HG02973 (cell line): Measurements from ENCODE around the gene CORO1C.

ENCODE experiments used
- ATAC-seq: cut with Tn5 transposase; IDR thresholded peaks from one replicate; pipeline ENCODE4 v1.9.1; 2021; ENCODE audit warnings: moderate library complexity; ENCODE audit not compliant: unreplicated experiment

CORO1C gene

GRCh38 chr12:108605690-108606406, 125.5 kb downstream of the CORO1C start:
- ATAC-seq, result no peak

- ATAC-seq, result no peak
These were observed 126.2 kb downstream of the CORO1C start for GRCh38 chr12:108605000-108605689.

GRCh38 chr12:108604208-108604941, 126.9 kb downstream of the CORO1C start:
- ATAC-seq, result no peak

GRCh38 chr12:108603743-108604142, 127.6 kb downstream of the CORO1C start:
- ATAC-seq, result no peak

- ATAC-seq, result no peak
These were observed 128.2 kb downstream of the CORO1C start for GRCh38 chr12:108602976-108603704.

GRCh38 chr12:108602209-108602705, 129.1 kb downstream of the CORO1C start:
- no peak for ATAC-seq

- ATAC-seq, result no peak
These were observed 130.7 kb downstream of the CORO1C start for GRCh38 chr12:108600702-108601007.

- no peak for ATAC-seq
These were observed 131.2 kb downstream of the CORO1C start for GRCh38 chr12:108599948-108600701.

DNA sequence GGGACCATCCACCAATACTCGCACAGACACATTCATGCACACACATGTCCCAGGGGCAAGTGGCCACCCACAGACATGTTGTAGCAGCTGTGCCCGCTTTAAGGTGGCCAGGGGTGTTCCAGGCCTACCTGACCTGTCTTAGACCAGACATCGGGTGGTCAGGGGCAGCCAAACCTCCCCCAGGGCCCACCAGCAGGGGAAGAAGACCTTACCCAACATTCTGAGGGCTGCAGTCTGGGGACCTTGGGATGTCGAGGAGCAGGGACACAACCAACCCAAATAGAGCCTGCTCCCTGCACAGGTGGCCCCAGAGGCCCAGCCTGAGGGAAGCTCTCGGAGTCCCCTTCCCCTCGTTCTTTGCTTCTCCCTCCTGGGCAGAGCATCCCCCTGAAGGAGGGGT, 131.8 kb downstream of the CORO1C start:
- ATAC-seq, result no peak

DNA sequence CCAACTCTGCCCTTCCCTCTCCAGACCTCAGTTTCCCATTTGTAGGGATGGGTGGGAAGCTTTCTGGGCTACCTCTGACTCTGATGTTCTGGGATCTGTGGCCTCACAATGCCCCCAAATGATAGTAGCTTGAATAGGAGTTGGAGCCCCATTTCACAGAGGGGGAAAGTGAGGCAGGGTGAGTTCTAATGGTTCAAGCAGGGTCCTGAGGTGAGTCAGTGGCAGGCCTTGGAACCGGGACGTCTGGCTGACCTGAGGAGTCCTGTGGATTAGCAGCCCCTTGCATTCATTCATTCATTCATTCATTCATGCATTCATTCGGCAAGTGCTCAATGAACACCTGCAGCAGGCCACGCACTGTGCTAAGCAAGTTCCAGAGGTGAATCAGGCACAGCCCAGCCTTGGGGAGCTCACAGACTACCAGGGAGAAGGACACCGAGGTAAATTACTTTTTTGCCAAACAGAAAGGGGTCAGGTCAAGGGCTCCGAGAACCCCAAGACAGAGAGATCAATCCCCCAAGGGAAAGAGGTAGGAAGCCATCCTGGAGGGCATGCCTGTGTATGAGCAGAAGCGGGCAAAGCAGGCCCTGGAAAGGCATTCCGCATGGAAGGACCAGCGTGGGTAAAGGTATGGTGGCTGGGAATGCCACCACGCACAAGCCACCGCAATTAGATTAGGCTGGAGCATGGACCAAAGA, 132.6 kb downstream of the CORO1C start:
- ATAC-seq, result no peak

DNA sequence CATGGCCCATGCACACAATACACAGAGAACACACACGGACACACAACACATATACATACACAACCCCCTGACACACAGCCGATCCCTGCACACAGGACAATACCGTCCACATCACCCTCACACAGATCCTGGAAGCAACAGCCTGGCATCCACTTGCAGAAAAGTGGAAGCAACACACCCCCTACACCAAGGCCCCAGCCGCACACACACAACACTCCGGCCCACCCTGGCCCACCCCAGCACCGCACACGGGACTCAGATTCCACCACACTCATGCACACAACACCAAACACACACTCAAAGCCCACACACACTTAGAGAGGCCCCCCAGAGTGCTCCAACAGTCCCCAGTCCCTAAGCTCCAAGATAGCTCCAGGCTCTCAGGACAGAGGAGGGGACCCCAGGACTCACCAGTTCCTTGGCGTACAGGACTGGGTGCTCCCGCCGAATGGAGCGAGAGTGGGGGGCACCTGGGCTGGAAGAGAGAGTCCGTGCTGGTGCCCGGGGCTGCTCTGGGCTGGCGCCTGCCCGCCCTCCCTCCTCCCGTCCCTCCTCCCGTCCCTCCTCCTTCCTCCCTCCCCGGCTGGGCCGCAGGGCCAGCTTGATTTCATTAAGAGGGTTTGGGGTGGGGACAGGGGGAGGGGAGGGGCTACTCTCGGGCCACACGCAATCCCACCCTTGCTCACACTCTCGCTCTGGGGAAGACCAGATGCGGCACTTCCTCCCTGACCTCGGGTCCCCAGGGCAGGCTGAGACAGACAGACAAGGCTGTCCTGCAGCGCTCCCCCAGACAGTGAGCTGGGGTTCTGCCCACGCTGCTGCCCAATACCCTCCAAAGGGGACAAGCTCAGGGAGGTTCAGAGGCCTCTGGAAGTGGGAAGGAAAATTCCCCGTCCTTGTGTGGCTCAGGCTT, 133.5 kb downstream of the CORO1C start, which contains the start of gene TMEM119:
Gene TMEM119, minus strand, starts transcription at position 526 of the 913 bp plus-strand sequence. CDS start 5,701 bp downstream, outside the sequence.
- ATAC-seq, result no peak

DNA sequence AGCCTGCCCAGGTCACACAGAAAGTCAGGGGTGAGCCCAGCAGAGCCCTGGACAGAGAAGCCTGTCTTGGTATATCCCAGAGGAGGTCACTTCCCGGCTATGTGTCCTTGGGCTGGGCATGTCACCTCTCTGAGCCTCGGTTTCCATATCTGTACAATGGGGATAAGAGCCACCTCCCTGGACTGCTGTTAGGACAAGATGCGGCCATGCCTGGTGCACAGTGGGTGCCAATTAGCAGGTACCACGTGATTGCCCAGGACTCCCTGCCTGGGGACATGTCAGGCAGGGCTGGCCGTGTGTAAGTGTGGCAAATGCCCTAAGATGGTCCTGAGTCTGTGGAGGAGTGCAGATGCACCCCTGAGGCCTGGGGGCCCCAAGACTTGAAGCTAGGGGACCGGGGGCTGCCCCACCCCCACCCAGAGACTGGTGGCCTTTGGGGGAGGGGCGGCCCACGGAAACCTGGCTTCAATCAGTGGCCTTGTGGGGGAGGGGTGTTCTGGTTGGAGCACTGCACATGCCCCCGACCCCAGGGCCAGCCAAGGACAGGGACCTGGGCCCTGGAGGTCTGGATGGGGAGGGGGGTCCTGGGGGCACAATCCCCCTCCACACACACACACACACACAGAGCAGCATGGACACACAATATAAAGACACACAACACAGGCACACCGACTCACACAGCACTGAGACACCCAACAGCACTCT, 134.3 kb downstream of the CORO1C start:
- ATAC-seq, result no peak

GRCh38 chr12:108595711-108596647, 135.3 kb downstream of the CORO1C start:
- no peak for ATAC-seq
